Common myeloid progenitor, CD34-positive (primary cell): ENCODE data around the gene BBX.

ENCODE experiments used
- CTCF ChIA-PET: fragments of 350-600 bp; sonication (Branson Sonifier 250); formaldehyde crosslinking; loops from one replicate; lab custom pipeline; 2021; ENCODE audit warnings: antibody characterized with exemption; lab: Charles Lee
- POLR2A ChIA-PET: fragments of 350-600 bp; sonication (Branson Sonifier 250); formaldehyde crosslinking; loops from one replicate; lab custom pipeline; 2021; ENCODE audit warnings: antibody characterized with exemption; lab: Charles Lee
- DNase-seq, 3 donors: peaks; one replicate each; pipeline versions ENCODE4 v3.0.0 to v3.0.0-alpha.2; 2013
- H3K27ac ChIP-seq, 2 experiments: 1 replicate in 1 of 2; 2 replicates in 1 of 2; pipeline ENCODE4 v1.7.0; 2013; ENCODE audit warnings: inconsistent platforms in 2 of 2, low read length in 2 of 2, mild to moderate bottlenecking in 2 of 2, low read depth in 1 of 2, moderate library complexity in 1 of 2; ENCODE audit not compliant: severe bottlenecking in 2 of 2, insufficient read depth in 1 of 2, poor library complexity in 1 of 2
- H3K27me3 ChIP-seq, 5 experiments: replicated peaks in 2 of 5; 1 replicate in 3 of 5; 2 replicates in 2 of 5; pipeline versions ENCODE4 v1.6.1 to v1.7.0; 2013; ENCODE audit warnings: low read length in 4 of 5, mild to moderate bottlenecking in 2 of 5, moderate library complexity in 2 of 5, inconsistent platforms in 1 of 5; ENCODE audit not compliant: insufficient read depth in 5 of 5, control insufficient read depth in 4 of 5
- H3K36me3 ChIP-seq, 4 experiments: 1 replicate in 2 of 4; 2 replicates in 2 of 4; pipeline versions ENCODE4 v1.6.1 to v1.7.0; 2013; ENCODE audit warnings: low read length in 3 of 4, control low read depth in 1 of 4, mild to moderate bottlenecking in 1 of 4; ENCODE audit not compliant: control insufficient read depth in 4 of 4, insufficient read depth in 4 of 4
- H3K4me1 ChIP-seq, 4 experiments: 1 replicate in 3 of 4; 2 replicates in 1 of 4; pipeline versions ENCODE4 v1.6.1 to v1.7.1; 2013; ENCODE audit warnings: low read length in 3 of 4, mild to moderate bottlenecking in 3 of 4, control low read depth in 1 of 4, inconsistent platforms in 1 of 4, moderate library complexity in 1 of 4; ENCODE audit not compliant: control insufficient read depth in 4 of 4, insufficient read depth in 4 of 4; ENCODE audit errors: control extremely low read depth in 1 of 4
- H3K4me3 ChIP-seq, 7 experiments: 1 replicate in 4 of 7; 2 replicates in 3 of 7; pipeline versions ENCODE4 v1.5.1 to v1.7.0; 2013; ENCODE audit warnings: mild to moderate bottlenecking in 7 of 7, low read length in 6 of 7, moderate library complexity in 6 of 7, inconsistent platforms in 2 of 7, low read depth in 2 of 7, control low read depth in 1 of 7; ENCODE audit not compliant: insufficient read depth in 4 of 7, control insufficient read depth in 1 of 7; ENCODE audit errors: extremely low read depth in 1 of 7
- H3K9me3 ChIP-seq, 5 experiments: 1 replicate in 4 of 5; 2 replicates in 1 of 5; pipeline versions ENCODE4 v1.6.1 to v1.7.1; 2013; ENCODE audit warnings: low read length in 4 of 5, mild to moderate bottlenecking in 2 of 5, inconsistent platforms in 1 of 5, low read depth in 1 of 5, moderate library complexity in 1 of 5; ENCODE audit not compliant: control insufficient read depth in 4 of 5, insufficient read depth in 2 of 5; ENCODE audit errors: control extremely low read depth in 1 of 5
- WGBS: methylation state at CpG from one replicate; pipeline ENCODE4 v1.1.5; 2013; ENCODE audit not compliant: insufficient coverage; 5-methylcytosine and 5-hydroxymethylcytosine counted together

Gene BBX

DNA sequence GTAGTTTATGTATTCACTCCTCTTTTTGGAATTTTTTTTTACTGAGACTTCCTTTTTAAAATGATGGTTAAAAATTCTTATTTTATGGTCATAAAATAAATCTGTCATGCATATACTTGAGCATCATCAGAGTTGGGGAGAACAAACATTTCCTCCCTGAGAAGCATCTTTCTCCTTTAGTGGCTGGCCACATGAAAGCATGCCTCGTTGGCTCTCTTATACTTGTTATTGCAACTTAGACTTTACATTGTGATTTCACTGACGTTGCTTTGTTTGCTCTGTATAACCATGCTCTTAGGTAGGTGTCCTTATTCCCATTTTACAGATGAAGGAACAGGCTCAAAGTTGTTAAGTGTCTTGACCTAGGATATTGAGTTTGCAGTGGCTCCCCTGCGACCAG lies 18.1 kb downstream of the BBX start:
- no peak overlapping the region for H3K27ac ChIP-seq
- no peaks in the 10 kb centered on the region for H3K9me3 ChIP-seq
- no peaks in the 10 kb centered on the region for H3K4me1 ChIP-seq
- DNase-seq, result no peak
- 100% methylated on average over 2 of the region's 3 CpGs for WGBS
- no peaks in the 10 kb centered on the region for H3K27me3 ChIP-seq
- ChIA-PET POLR2A (no interaction called here), CTCF (interaction anchor here (0.6 to 1.5 kb wide), 3 partner anchors 110 to 305 kb away, joined by 3 to 5 read pairs (median 3); no protein-coding TSS in a partner anchor)
- no peak overlapping the region for H3K4me3 ChIP-seq
- peaks cover 0 to 10% (median 3%) of the 10 kb centered on the region in 4 experiments for H3K36me3 ChIP-seq

DNA sequence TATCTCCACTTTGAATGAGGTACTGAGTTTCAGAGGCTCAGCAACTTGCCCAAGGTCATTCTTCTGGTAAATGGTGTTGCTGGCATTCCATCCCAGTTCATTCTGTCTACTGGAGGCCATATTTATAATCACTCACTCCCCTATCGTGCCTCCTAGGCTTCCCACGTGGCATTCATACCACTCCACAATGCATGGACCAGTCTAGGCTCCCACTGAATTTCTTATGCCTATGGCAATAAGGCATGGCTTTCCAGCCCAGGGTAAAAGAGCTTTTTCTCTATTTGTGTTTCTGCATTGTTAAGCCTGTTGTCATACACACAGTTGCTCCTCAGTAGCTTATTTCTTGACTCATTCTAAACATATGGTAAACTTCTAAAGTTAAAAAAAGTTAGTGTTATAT lies 19.9 kb downstream of the BBX start:
- POLR2A ChIA-PET, result no interaction called here
- no peak overlapping the region for H3K4me3 ChIP-seq
- no peak overlapping the region for H3K27ac ChIP-seq
- H3K27me3 ChIP-seq, result no peaks in the 10 kb centered on the region
- CTCF ChIA-PET, result interaction anchor here (1.0 to 3.0 kb wide), 7 partner anchors 8 to 306 kb away, joined by 3 to 22 read pairs (median 4); no protein-coding TSS in a partner anchor
- DNase-seq, result no peak
- no peaks in the 10 kb centered on the region for H3K9me3 ChIP-seq
- WGBS, result 90% methylated on average over 2 of the region's 2 CpGs
- H3K36me3 ChIP-seq, result peaks cover 0 to 7% (median 3%) of the 10 kb centered on the region in 4 experiments
- H3K4me1 ChIP-seq, result no peaks in the 10 kb centered on the region

DNA sequence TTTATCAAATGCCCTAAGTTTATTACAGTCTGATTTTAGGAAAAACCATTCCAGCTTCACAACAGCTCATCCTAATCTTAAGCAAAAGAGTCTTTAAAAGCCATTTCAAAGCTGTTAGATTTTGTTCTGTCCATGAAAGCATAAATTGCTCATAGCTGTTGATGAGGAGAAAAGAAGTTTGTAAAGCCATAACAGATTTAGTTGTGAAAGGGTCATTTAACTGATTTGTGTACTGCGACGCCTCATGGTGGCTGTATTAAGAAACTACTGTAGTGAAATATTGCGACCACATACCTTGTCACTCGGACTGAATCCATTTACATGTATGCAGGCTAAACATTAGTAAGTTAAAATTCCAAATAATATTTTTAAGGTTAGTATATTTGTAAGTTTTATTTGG lies 20.9 kb downstream of the BBX start:
- peaks cover 0 to 2% (median 0%) of the 10 kb centered on the region in 5 experiments for H3K9me3 ChIP-seq
- 93% methylated on average over 2 of the region's 4 CpGs for WGBS
- no peak overlapping the region for H3K4me3 ChIP-seq
- H3K27ac ChIP-seq, result no peak overlapping the region
- no peaks in the 10 kb centered on the region for H3K27me3 ChIP-seq
- no peaks in the 10 kb centered on the region for H3K4me1 ChIP-seq
- peaks cover 0 to 2% (median 1%) of the 10 kb centered on the region in 4 experiments for H3K36me3 ChIP-seq
- POLR2A ChIA-PET, result no interaction called here
- CTCF ChIA-PET, result interaction anchor here (0.9 to 3.0 kb wide), 12 partner anchors 9 to 307 kb away, joined by 3 to 22 read pairs (median 3); no protein-coding TSS in a partner anchor
- DNase-seq, result peak; percentile 44 to 66 (median 65)

DNA sequence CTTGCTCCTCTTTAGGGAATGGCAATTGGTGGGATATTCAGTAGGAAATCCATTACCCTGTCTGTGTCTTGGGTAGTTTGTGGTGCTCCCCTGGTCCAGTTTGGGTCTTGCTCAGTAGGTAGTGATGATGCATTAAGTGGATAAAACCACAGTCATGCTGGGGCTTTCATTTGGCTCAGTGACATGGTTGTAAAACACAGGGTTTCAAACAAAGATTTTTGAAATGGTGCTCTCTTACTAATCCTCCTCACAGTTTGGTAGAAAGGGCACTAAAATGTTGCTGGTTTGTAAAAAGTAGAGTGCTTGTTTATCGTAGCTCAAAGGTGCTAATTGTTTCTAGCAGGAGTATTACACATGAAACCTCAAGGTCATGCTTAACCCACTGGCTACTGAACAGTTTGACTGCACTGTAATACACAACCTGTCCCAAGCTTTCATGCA lies 22.9 kb downstream of the BBX start:
- no peak overlapping the region for H3K27ac ChIP-seq
- CTCF ChIA-PET, result interaction anchor here (1.0 to 3.0 kb wide), 5 partner anchors 11 to 309 kb away, joined by 3 to 22 read pairs (median 4); no protein-coding TSS in a partner anchor
- peaks cover 0 to 2% (median 0%) of the 10 kb centered on the region in 5 experiments for H3K9me3 ChIP-seq
- H3K4me3 ChIP-seq, result no peak overlapping the region
- H3K36me3 ChIP-seq, result peaks cover 0 to 6% (median 0%) of the 10 kb centered on the region in 4 experiments
- WGBS, result no CpG with 5 or more reads among the region's 1 CpG
- POLR2A ChIA-PET, result no interaction called here
- H3K27me3 ChIP-seq, result no peaks in the 10 kb centered on the region
- DNase-seq, result no peak
- H3K4me1 ChIP-seq, result no peaks in the 10 kb centered on the region

DNA sequence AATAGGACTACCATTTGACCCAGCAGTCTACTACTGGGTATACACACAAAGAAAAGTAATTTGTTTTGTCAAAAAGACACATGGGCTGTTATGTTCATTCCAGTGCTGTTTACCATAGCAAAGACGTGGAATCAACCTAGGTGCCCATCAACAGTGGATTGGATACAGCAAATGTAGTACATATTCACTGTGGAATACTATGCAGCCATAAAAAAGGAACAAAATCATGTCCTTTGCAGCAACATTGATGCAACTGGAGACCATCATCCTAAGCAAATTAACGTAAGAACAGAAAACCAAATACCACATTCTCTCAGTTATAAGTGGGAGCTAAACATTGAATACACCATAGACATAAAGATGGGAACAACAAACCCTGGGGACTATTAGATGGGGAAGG lies 25.8 kb downstream of the BBX start:
- Histone ChIP-seq H3K4me1 (no peaks in the 10 kb centered on the region), H3K4me3 (no peak overlapping the region), H3K27ac (no peak overlapping the region), H3K36me3 (peaks cover 0 to 6% (median 1%) of the 10 kb centered on the region in 4 experiments), H3K27me3 (no peaks in the 10 kb centered on the region), H3K9me3 (peaks cover 0 to 2% (median 0%) of the 10 kb centered on the region in 5 experiments)
- CTCF ChIA-PET, result interaction anchor here (1.2 to 2.3 kb wide), 4 partner anchors 9 to 1004 kb away, joined by 3 to 7 read pairs (median 5); no protein-coding TSS in a partner anchor
- no peak for DNase-seq
- POLR2A ChIA-PET, result no interaction called here
- 67% methylated on average over 1 of the region's 2 CpGs for WGBS

DNA sequence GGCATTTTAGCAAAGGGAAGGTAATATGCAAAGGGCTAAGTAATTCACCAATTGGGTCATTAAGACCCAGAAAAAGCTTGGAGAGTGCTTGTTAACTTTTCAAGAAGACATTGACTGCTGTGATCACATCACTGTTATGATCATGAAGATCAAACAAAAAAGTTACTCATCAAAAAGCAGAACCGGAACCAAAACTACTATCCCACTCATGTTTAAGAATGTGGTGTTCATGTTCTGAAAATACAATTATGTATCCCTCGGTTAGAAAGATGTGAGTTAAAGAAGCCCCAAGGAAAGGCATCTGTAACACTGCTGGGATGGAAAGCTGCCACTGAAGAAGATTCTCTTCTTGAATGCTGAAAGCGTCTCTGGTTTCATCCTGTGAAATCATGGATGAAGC lies 32.6 kb downstream of the BBX start:
- Histone ChIP-seq H3K4me3 (no peak overlapping the region), H3K27me3 (no peaks in the 10 kb centered on the region), H3K9me3 (no peaks in the 10 kb centered on the region), H3K36me3 (peaks cover 0 to 3% (median 1%) of the 10 kb centered on the region in 4 experiments), H3K27ac (no peak overlapping the region), H3K4me1 (no peaks in the 10 kb centered on the region)
- POLR2A ChIA-PET, result no interaction called here
- CTCF ChIA-PET, result interaction anchor here (1.7 kb wide), 1 partner anchor 10 kb away, joined by 5 read pairs; no protein-coding TSS in a partner anchor
- 100% methylated on average over 2 of the region's 3 CpGs for WGBS
- no peak for DNase-seq

DNA sequence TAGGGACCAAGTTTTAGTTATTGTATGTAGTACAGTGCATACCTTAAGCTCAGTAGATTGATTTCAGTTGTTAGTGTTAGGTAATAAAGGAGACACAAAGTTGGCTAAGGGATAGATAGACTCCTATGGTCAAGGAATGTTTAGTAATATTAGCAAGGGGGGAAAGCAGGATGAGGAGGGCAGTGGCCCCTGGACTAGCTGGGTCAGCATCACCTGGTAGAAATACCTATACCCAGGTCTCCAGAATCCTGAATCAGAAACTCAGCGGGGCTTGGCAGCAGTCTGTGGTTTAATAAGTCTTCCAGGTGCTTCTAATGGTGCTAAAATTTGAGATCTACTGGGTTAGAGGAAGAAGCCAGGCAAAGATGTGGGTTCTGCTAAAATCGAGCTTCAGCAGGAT lies 35.0 kb downstream of the BBX start:
- Histone ChIP-seq H3K27me3 (no peaks in the 10 kb centered on the region), H3K4me1 (no peaks in the 10 kb centered on the region), H3K9me3 (no peaks in the 10 kb centered on the region), H3K27ac (no peak overlapping the region), H3K4me3 (no peak overlapping the region), H3K36me3 (peaks cover 0 to 2% (median 0%) of the 10 kb centered on the region in 4 experiments)
- 100% methylated on average over 2 of the region's 2 CpGs for WGBS
- DNase-seq, result no peak
- CTCF ChIA-PET, result interaction anchor here (1.1 to 4.8 kb wide), 4 partner anchors 9 to 131 kb away, joined by 3 to 26 read pairs (median 4); no protein-coding TSS in a partner anchor
- POLR2A ChIA-PET, result no interaction called here
